ENCODE measurements around the gene CDH4.

The CDH4 gene

GRCh38 chr20:61924211-61924857, 672.3 kb downstream of the CDH4 start:
- no peak overlapping the region for H3K9ac ChIP-seq (ENCODE audit: low read length)
- no peaks in the 10 kb centered on the region for H3F3A ChIP-seq (ENCODE audit: insufficient read depth)
- H3K79me2 ChIP-seq (ENCODE audit: insufficient read depth, low read length): no peaks in the 10 kb centered on the region
- H3K27ac ChIP-seq (ENCODE audit: low read depth, low read length): no peak overlapping the region
- no peak overlapping the region for H3K4me2 ChIP-seq (ENCODE audit: low read depth, low read length, poor library complexity, severe bottlenecking)
- H4K20me1 ChIP-seq (ENCODE audit: low read depth, low read length): no peaks in the 10 kb centered on the region
- H3K9me3 ChIP-seq (ENCODE audit: insufficient read depth, low read length): no peaks in the 10 kb centered on the region
- H3K9me2 ChIP-seq (replicated peaks; ENCODE audit: insufficient read depth, low read length): no peaks in the 10 kb centered on the region
- H2AFZ ChIP-seq (ENCODE audit: low read depth, low read length, severe bottlenecking): no peak overlapping the region
- no peaks in the 10 kb centered on the region for H3K27me3 ChIP-seq (ENCODE audit: low read length)
- no peak overlapping the region for H3K4me3 ChIP-seq (ENCODE audit: insufficient read depth, low read length, poor library complexity, severe bottlenecking)
- no peaks in the 10 kb centered on the region for H3K36me3 ChIP-seq (ENCODE audit: low read length)
- TF ChIP-seq CTCF (IDR thresholded peaks at IDR 0.05; ENCODE audit: insufficient read depth, low read length, poor library complexity, severe bottlenecking) (no peak), EZH2phosphoT487 (conservative IDR thresholded peaks at IDR 0.05; ENCODE audit: low read length) (no peak)

GRCh38 chr20:61924858-61925554, 672.9 kb downstream of the CDH4 start:
- H3K27me3 ChIP-seq (ENCODE audit: low read length): no peaks in the 10 kb centered on the region
- H3K4me3 ChIP-seq (ENCODE audit: insufficient read depth, low read length, poor library complexity, severe bottlenecking): no peak overlapping the region
- no peaks in the 10 kb centered on the region for H4K20me1 ChIP-seq (ENCODE audit: low read depth, low read length)
- H3K9me2 ChIP-seq (replicated peaks; ENCODE audit: insufficient read depth, low read length): no peaks in the 10 kb centered on the region
- H3F3A ChIP-seq (ENCODE audit: insufficient read depth): no peaks in the 10 kb centered on the region
- no peak overlapping the region for H2AFZ ChIP-seq (ENCODE audit: low read depth, low read length, severe bottlenecking)
- no peak overlapping the region for H3K27ac ChIP-seq (ENCODE audit: low read depth, low read length)
- H3K36me3 ChIP-seq (ENCODE audit: low read length): no peaks in the 10 kb centered on the region
- no peak overlapping the region for H3K4me2 ChIP-seq (ENCODE audit: low read depth, low read length, poor library complexity, severe bottlenecking)
- H3K9me3 ChIP-seq (ENCODE audit: insufficient read depth, low read length): no peaks in the 10 kb centered on the region
- no peaks in the 10 kb centered on the region for H3K79me2 ChIP-seq (ENCODE audit: insufficient read depth, low read length)
- no peak overlapping the region for H3K9ac ChIP-seq (ENCODE audit: low read length)
- no peak for TF ChIP-seq CTCF (IDR thresholded peaks at IDR 0.05; ENCODE audit: insufficient read depth, low read length, poor library complexity, severe bottlenecking)
- no peak for TF ChIP-seq EZH2phosphoT487 (conservative IDR thresholded peaks at IDR 0.05; ENCODE audit: low read length)

GRCh38 chr20:61925555-61926252, 673.6 kb downstream of the CDH4 start:
- TF ChIP-seq EZH2phosphoT487 (conservative IDR thresholded peaks at IDR 0.05; ENCODE audit: low read length): no peak
- no peak for TF ChIP-seq CTCF (IDR thresholded peaks at IDR 0.05; ENCODE audit: insufficient read depth, low read length, poor library complexity, severe bottlenecking)
- H3F3A ChIP-seq (ENCODE audit: insufficient read depth): no peaks in the 10 kb centered on the region
- H4K20me1 ChIP-seq (ENCODE audit: low read depth, low read length): no peaks in the 10 kb centered on the region
- H3K9me2 ChIP-seq (replicated peaks; ENCODE audit: insufficient read depth, low read length): no peaks in the 10 kb centered on the region
- H3K79me2 ChIP-seq (ENCODE audit: insufficient read depth, low read length): no peaks in the 10 kb centered on the region
- no peak overlapping the region for H3K9ac ChIP-seq (ENCODE audit: low read length)
- H3K27ac ChIP-seq (ENCODE audit: low read depth, low read length): no peak overlapping the region
- no peak overlapping the region for H2AFZ ChIP-seq (ENCODE audit: low read depth, low read length, severe bottlenecking)
- H3K4me2 ChIP-seq (ENCODE audit: low read depth, low read length, poor library complexity, severe bottlenecking): no peak overlapping the region
- H3K36me3 ChIP-seq (ENCODE audit: low read length): no peaks in the 10 kb centered on the region
- no peaks in the 10 kb centered on the region for H3K27me3 ChIP-seq (ENCODE audit: low read length)
- H3K9me3 ChIP-seq (ENCODE audit: insufficient read depth, low read length): no peaks in the 10 kb centered on the region
- no peak overlapping the region for H3K4me3 ChIP-seq (ENCODE audit: insufficient read depth, low read length, poor library complexity, severe bottlenecking)
